GM12872 (cell line): ENCODE data around the gene AP1S3.

Experiments used
- TF ChIP-seq, protein P1 (sequence below): IDR thresholded peaks from 3 replicates; pipeline ENCODE4 v1.5.1; 2011; ENCODE audit warnings: low read depth, mild to moderate bottlenecking, low read length, moderate library complexity; ENCODE audit not compliant: insufficient read depth

AP1S3 gene

DNA sequence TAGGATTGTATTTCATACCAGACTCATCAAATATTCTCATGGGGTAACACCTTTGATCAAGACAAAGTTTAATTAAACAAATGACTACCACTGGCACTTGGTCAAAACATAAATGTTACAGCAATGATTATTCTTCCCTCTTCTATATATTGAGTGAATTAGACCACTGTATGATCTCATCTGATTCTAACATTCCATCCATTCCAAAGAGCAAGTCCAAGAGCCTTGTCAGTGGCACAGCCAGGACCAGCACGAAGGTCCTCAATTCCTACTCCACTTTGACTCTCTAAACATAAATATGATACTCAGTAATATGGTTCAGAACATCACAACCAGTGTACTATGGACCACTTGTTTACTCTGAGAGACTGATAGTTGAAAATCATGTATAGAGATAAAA lies 86.4 kb downstream of the AP1S3 start:
- TF ChIP-seq, protein P1, sequence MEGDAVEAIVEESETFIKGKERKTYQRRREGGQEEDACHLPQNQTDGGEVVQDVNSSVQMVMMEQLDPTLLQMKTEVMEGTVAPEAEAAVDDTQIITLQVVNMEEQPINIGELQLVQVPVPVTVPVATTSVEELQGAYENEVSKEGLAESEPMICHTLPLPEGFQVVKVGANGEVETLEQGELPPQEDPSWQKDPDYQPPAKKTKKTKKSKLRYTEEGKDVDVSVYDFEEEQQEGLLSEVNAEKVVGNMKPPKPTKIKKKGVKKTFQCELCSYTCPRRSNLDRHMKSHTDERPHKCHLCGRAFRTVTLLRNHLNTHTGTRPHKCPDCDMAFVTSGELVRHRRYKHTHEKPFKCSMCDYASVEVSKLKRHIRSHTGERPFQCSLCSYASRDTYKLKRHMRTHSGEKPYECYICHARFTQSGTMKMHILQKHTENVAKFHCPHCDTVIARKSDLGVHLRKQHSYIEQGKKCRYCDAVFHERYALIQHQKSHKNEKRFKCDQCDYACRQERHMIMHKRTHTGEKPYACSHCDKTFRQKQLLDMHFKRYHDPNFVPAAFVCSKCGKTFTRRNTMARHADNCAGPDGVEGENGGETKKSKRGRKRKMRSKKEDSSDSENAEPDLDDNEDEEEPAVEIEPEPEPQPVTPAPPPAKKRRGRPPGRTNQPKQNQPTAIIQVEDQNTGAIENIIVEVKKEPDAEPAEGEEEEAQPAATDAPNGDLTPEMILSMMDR: no peak

DNA sequence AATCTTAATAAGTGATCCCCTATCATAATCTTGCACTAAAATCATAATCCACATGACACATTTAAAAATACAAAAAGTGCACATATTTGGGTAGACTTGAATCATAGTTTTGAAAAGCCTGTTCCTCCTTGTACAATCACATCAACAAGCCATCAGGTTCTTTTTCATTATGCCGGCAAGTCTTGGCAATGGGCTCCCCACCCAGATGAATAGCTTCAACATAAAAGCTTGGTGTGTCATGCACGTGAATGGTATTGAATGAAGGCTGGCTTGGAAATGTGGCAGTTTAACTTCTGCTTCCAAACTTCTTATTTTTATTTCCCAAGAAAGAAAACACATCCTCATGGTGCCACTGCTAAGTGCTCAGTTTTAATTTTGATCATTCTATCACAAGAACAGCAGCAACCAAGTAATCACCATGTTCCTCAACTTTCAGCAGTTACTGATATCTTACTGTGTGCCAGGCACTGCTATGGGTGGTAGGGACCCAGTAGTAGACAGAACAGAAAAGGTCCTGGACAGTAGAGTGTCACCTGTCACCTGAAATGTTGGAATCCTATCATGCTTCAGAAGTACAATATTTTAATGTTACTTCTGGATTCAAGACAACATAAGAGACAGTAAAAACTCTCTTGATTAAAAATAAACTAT lies 89.9 kb downstream of the AP1S3 start:
- TF ChIP-seq, protein P1: no peak

DNA sequence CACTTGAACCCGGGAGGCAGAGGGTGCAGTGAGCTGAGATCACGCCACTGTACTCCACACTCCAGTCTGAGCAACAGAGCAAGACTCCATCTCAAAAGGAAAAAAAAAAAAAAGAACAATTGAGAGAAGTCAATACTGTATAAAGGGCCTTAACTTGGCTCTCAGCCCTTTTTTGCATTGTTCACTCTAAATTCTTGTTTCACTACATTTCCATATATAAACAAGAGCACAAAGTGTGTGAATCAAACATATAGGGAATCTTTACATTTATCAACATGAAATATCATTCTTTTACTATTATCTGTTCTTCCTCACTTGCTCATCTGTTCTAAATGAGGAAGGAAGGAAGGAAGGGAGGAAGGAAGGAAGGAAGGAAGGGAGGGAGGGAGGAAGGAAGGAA lies 90.8 kb downstream of the AP1S3 start:
- TF ChIP-seq, protein P1: no peak

- TF ChIP-seq, protein P1: no peak
Observed at GRCh38 chr2:223744580-223744979, 92.8 kb downstream of the AP1S3 start.

GRCh38 chr2:223740679-223741078 lies 96.7 kb downstream of the AP1S3 start:
- TF ChIP-seq, protein P1: no peak

GRCh38 chr2:223737207-223737606 lies 100.2 kb downstream of the AP1S3 start:
- TF ChIP-seq, protein P1: no peak

- TF ChIP-seq, protein P1: no peak
Observed at GRCh38 chr2:223736488-223736887, 100.9 kb downstream of the AP1S3 start.
